ENCODE measurements around the gene ATP1A2. TPM values are rescaled to one million over a fixed set of nuclear protein-coding genes. Genes with fewer than 3 reads are reported as not detected.

The ATP1A2 gene
- polyA plus RNA-seq, 1 experiment = 6.2 TPM

DNA sequence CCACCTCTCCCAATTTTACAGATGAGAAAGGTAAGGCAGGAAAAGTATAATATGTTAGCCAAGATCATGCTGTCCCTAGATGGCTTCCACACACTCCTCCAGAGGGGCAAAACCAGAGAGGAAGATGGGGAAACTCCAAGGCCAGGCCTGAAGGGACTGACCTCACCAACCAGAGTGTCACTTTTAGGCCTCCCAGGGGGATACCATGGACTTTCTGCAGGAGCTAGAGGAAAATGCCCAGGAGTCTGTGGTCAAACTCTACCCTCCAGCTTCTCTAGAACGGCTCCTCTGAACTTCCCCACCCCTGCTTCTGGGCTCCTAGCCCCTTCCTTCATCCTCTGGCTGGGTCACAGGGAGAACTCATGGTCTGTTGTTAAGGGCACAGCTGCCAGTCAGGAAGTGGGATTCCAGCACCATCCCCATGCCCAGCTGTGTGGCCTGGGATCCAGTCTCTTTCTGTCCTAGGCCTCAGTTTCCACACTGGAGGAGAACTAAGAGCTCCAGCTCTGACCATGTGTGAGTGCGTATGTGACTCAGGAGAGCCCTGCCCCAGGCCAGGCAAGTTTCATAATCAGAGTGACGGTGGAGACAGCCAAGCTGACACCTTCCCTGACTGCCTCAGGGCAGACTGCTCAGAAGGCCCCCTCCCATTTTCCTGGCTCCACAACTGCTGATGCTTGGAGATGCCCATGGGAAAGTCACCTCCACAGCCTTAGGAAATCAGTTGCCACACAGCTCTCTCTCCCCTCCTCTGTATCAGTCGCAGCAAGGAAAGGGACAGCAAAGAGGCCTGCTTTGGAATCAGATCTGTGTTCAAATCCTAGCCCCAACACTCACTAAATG lies 19.1 kb upstream of the ATP1A2 start:
- TF ChIP-seq, protein P1, sequence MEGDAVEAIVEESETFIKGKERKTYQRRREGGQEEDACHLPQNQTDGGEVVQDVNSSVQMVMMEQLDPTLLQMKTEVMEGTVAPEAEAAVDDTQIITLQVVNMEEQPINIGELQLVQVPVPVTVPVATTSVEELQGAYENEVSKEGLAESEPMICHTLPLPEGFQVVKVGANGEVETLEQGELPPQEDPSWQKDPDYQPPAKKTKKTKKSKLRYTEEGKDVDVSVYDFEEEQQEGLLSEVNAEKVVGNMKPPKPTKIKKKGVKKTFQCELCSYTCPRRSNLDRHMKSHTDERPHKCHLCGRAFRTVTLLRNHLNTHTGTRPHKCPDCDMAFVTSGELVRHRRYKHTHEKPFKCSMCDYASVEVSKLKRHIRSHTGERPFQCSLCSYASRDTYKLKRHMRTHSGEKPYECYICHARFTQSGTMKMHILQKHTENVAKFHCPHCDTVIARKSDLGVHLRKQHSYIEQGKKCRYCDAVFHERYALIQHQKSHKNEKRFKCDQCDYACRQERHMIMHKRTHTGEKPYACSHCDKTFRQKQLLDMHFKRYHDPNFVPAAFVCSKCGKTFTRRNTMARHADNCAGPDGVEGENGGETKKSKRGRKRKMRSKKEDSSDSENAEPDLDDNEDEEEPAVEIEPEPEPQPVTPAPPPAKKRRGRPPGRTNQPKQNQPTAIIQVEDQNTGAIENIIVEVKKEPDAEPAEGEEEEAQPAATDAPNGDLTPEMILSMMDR (IDR thresholded peaks at IDR 0.05; ENCODE audit: low read depth, low read length) = no peak
- Histone ChIP-seq H3K4me3 (ENCODE audit: low read depth, low read length) (no peak overlapping the region), H3K27me3 (ENCODE audit: control insufficient read depth, insufficient read depth, low read length) (no peaks in the 10 kb centered on the region), H3K27ac (ENCODE audit: low read depth, low read length) (no peak overlapping the region), H3K9me3 (ENCODE audit: control insufficient read depth, insufficient read depth, low read length) (no peaks in the 10 kb centered on the region)
- CTCF ChIA-PET = interaction anchor here (1.0 to 5.0 kb wide), 7 partner anchors 10 to 280 kb away, joined by 3 to 49 read pairs (median 14); no protein-coding TSS in a partner anchor
- no peak for DNase-seq (ENCODE audit: low read depth, low spot score)
- POLR2A ChIA-PET = no interaction called here

DNA sequence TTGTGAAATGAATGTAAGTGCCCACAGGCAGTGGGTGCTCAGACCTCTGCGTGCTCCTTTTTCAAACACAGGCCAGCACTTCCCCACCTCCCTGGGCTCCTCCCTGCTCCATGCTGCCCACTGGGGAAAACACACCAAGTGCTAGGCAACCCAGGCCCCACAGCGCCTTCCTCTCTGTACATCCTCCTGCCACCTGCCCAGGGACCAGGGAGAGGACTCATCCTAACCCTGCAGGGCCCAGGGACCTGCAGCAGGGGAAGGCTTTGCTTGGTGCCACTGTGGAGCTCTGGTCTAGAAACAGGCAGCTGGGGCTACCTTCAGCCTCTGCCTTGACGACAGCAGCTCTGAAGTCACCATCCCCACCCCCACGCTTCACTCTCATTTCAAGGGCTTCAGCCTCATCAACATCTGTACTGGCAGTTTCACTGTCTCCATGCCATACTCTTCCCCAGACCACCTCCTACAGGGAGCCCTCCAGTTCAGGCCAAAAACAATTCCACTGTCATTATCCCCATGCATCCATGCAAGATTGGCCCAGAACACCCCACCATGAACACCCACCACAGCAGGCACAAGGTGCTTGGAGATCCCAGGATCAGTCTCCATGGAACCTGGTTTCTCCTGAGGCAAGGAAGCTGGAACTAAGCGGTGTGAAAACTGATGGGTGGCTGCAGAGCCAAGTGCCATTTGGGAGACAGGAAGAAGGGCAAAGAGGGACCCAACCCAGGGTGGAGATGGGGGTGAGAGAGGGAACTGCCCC lies 18.2 kb upstream of the ATP1A2 start:
- Histone ChIP-seq H3K27me3 (ENCODE audit: control insufficient read depth, insufficient read depth, low read length) (no peaks in the 10 kb centered on the region), H3K4me3 (ENCODE audit: low read depth, low read length) (peak overlapping the region; percentile 78), H3K9me3 (ENCODE audit: control insufficient read depth, insufficient read depth, low read length) (no peaks in the 10 kb centered on the region), H3K27ac (ENCODE audit: low read depth, low read length) (no peak overlapping the region)
- no peak for DNase-seq (ENCODE audit: low read depth, low spot score)
- ChIA-PET POLR2A (no interaction called here), CTCF (interaction anchor here (1.2 to 5.0 kb wide), 7 partner anchors 11 to 279 kb away, joined by 6 to 49 read pairs (median 14); no protein-coding TSS in a partner anchor)
- TF ChIP-seq, protein P1 (IDR thresholded peaks at IDR 0.05; ENCODE audit: low read depth, low read length) = no peak

DNA sequence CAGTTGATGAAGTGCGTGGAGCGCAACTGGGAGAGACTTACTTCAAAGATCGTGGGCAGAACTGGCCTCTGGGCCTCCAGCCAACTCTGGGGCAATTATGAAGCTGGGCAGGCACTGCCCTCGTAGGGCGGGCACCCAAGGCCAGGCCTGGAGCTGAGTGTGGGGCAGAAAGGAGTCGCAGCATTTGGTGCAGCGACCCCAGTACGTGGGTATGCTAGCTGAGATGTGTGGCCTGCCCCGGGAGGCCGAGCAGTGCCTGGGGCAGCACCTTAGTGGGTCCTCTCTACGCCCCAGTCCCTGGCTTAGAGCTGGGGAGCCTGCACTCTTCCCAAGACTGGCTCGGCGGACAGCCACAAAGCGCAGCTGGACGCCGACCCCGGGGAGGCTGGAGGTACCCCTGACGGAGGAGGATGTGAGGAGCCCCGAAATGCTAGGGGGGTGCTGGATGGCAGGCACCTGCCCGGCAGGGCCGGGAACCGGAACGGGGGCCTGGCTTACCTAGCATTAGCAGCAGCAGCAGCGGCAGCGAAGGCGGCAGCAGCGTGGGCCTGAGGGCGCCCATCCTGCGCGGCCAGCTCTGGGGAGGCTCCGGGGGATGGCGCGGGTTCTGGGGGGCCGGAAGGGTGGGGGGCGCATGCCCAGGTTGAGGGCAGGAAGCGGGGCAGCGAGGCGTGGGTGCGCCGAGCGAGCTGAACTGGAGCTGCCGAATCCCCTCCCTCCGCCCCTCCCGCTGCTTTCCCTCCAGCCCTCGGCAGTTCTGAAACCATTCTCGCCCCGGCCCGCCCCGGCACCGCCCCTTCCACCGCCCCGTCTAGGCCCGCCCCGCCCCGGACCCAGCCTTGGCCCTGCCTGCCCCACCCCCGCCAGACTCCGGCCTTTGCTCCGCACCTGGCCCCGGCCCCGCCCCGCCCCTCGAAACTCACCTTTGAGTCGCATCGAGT lies 17.4 kb upstream of the ATP1A2 start, which contains the start of gene IGSF8:
IGSF8 (minus strand) TSS at position 709 of the 941 bp plus-strand sequence; CDS start at position 562, 147 bp downstream.
- ChIA-PET POLR2A (interaction anchor here (0.6 to 1.5 kb wide), 4 partner anchors 122 to 821 kb away, joined by 3 to 4 read pairs (median 3); no protein-coding TSS in a partner anchor), CTCF (interaction anchor here (0.6 to 5.0 kb wide), 11 partner anchors 12 to 278 kb away, joined by 3 to 49 read pairs (median 6); no protein-coding TSS in a partner anchor)
- Histone ChIP-seq H3K9me3 (ENCODE audit: control insufficient read depth, insufficient read depth, low read length) (no peaks in the 10 kb centered on the region), H3K4me3 (ENCODE audit: low read depth, low read length) (peak within 1 kb of the TSS; percentile 78), H3K27me3 (ENCODE audit: control insufficient read depth, insufficient read depth, low read length) (no peaks in the 10 kb centered on the region), H3K27ac (ENCODE audit: low read depth, low read length) (peak within 1 kb of the TSS; percentile 47)
- TF ChIP-seq, protein P1 (IDR thresholded peaks at IDR 0.05; ENCODE audit: low read depth, low read length) = no peak
- DNase-seq (ENCODE audit: low read depth, low spot score) = peak; percentile 33

DNA sequence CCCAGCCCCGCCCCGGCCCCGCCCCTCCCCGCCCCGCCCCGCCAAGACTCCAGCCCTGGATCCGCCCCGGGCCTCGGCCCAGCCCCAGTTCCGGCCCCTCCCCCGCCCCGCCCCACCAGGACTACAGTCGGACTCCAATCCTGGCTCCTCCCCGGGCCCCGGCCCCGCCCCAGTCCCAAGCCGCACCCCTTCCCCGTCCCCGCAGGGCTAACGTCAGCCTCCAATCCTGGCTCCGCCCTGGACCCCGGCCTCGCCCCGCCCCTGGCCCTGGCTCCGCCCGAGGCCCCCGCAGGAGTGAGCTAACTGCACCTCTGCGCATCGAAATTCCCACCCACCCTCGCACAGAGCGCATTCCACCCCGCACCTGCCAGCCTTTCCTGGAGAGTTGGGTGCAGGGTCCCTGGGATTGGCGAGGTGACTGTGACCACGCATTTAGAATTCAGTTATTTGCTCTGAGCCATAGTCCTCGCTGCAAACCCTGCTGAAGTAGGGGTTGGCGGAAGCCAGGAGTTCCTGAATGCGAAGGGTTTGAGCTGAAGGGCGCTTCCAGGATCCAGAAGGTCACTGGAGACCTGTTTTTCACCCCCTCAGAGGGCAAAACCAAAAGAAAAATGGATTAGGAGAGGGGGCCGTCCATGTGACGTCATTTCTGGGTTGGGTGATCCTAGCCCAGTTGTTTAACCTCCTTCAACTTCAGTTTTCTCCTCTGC lies 16.6 kb upstream of the ATP1A2 start:
- Histone ChIP-seq H3K9me3 (ENCODE audit: control insufficient read depth, insufficient read depth, low read length) (no peaks in the 10 kb centered on the region), H3K4me3 (ENCODE audit: low read depth, low read length) (peak overlapping the region; percentile 78), H3K27ac (ENCODE audit: low read depth, low read length) (peak overlapping the region; percentile 47), H3K27me3 (ENCODE audit: control insufficient read depth, insufficient read depth, low read length) (no peaks in the 10 kb centered on the region)
- ChIA-PET CTCF (interaction anchor here (0.8 to 5.0 kb wide), 7 partner anchors 13 to 193 kb away, joined by 4 to 49 read pairs (median 12); no protein-coding TSS in a partner anchor), POLR2A (interaction anchor here (0.7 to 1.5 kb wide), 4 partner anchors 83 to 176 kb away, joined by 3 to 8 read pairs (median 3); no protein-coding TSS in a partner anchor)
- TF ChIP-seq, protein P1 (IDR thresholded peaks at IDR 0.05; ENCODE audit: low read depth, low read length) = no peak
- DNase-seq (ENCODE audit: low read depth, low spot score) = peak; percentile 79
